Caki2 (cell line): ENCODE results near the gene NBPF12. TPM values are rescaled to one million over a fixed set of nuclear protein-coding genes. Genes with fewer than 3 reads are reported as not detected.
"Not testable (repeated sequence)": the region's sequence is repeated elsewhere in the genome, so short reads cannot be mapped to it uniquely, and the experiment has no call there.

ENCODE experiments used
- DNase-seq: peaks from one replicate; pipeline ENCODE4 v3.0.0-alpha.2; 2015; ENCODE audit warnings: low read depth
- in situ Hi-C: cut with HindIII; loops from 2 replicates; pipeline ENCODE4 v1.10.0; 2016; ENCODE audit warnings: low sequenced_read_pairs, low pct_unique_long_range_greater_than_20kb, mixed read lengths
- total RNA-seq: library from RNA; depleted of rRNA; stranded (reverse); fragments of >200 nt; shearing (Covaris generic); gene quantifications from 2 replicates; pipeline ENCODE4 v1.2.3, GENCODE V29; 2014; ENCODE audit warnings: low replicate concordance; rRNA removed

The NBPF12 gene, protein sequence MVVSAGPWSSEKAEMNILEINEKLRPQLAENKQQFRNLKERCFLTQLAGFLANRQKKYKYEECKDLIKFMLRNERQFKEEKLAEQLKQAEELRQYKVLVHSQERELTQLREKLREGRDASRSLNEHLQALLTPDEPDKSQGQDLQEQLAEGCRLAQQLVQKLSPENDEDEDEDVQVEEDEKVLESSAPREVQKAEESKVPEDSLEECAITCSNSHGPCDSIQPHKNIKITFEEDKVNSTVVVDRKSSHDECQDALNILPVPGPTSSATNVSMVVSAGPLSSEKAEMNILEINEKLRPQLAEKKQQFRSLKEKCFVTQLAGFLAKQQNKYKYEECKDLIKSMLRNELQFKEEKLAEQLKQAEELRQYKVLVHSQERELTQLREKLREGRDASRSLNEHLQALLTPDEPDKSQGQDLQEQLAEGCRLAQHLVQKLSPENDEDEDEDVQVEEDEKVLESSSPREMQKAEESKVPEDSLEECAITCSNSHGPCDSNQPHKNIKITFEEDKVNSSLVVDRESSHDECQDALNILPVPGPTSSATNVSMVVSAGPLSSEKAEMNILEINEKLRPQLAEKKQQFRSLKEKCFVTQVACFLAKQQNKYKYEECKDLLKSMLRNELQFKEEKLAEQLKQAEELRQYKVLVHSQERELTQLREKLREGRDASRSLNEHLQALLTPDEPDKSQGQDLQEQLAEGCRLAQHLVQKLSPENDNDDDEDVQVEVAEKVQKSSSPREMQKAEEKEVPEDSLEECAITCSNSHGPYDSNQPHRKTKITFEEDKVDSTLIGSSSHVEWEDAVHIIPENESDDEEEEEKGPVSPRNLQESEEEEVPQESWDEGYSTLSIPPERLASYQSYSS (N-terminal part only)
- 1.4 and 3.0 TPM in 2 replicates for total RNA-seq

GRCh38 chr1:146938242-146938902 lies at the start of gene NBPF12:
NBPF12 (plus strand) TSS chr1:146938324; CDS start chr1:146960144, 21,820 bp downstream.
- peak; percentile 87 for DNase-seq
- in situ Hi-C loops: not testable (repeated sequence)

DNA sequence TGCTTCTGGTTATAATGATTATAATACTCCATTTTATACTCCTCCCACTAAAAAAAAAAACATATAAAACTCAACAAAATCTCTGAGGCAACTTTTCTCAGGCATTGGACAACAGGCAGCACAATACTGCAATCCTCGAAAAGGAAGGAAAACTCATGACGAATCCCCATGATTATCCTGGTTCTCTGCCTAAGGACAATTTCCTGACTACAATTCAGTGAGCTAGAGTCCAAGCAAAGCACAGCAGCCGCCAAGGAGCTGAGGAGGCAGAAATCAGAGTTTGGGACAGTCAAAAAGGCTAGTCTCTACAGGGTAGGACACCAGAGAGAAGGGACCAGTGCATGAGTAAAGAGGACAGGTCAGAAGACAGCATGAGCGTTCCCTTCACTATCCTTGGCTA lies 46.8 kb upstream of the NBPF12 start:
- DNase-seq, in situ Hi-C loops: not testable (repeated sequence)

- in situ Hi-C loops, DNase-seq: not testable (repeated sequence)
Observed at GRCh38 chr1:146892331-146892730, 45.8 kb upstream of the NBPF12 start.

GRCh38 chr1:146907565-146908261 lies 30.4 kb upstream of the NBPF12 start:
- in situ Hi-C loops, DNase-seq: not testable (repeated sequence)

DNA sequence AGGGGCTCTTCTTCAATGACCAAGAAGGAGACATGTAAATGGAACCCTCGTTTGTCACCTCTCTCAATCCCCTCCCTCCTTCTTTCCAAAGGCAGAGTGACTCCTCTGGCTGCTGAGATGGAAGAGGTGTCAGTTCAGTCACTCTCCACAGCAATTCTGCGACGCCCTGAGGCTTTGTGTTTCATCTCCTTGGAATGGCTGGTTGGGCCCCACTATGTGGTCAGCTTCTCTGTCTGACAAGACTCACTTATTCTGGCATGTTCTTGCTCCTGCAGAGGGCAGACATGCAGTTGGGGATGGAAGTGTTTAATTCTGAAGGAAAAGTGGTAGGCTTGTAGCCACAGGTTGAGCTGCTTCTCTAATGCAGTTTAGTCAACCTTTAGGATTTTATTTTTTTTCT lies 25.1 kb upstream of the NBPF12 start:
- in situ Hi-C loops: not testable (repeated sequence)
- peak; percentile 8 for DNase-seq

- DNase-seq, in situ Hi-C loops: not testable (repeated sequence)
Observed at GRCh38 chr1:146920811-146921210, 17.3 kb upstream of the NBPF12 start.

GRCh38 chr1:146922614-146923013 lies 15.5 kb upstream of the NBPF12 start:
- DNase-seq, in situ Hi-C loops: not testable (repeated sequence)

- in situ Hi-C loops, DNase-seq: not testable (repeated sequence)
Observed at GRCh38 chr1:146924106-146924505, 14.0 kb upstream of the NBPF12 start.

GRCh38 chr1:146926413-146926812 lies 11.7 kb upstream of the NBPF12 start:
- DNase-seq, in situ Hi-C loops: not testable (repeated sequence)

- DNase-seq, in situ Hi-C loops: not testable (repeated sequence)
Observed at GRCh38 chr1:146930225-146930624, 7.9 kb upstream of the NBPF12 start.

GRCh38 chr1:146934390-146935223 lies 3.5 kb upstream of the NBPF12 start:
- in situ Hi-C loops, DNase-seq: not testable (repeated sequence)

DNA sequence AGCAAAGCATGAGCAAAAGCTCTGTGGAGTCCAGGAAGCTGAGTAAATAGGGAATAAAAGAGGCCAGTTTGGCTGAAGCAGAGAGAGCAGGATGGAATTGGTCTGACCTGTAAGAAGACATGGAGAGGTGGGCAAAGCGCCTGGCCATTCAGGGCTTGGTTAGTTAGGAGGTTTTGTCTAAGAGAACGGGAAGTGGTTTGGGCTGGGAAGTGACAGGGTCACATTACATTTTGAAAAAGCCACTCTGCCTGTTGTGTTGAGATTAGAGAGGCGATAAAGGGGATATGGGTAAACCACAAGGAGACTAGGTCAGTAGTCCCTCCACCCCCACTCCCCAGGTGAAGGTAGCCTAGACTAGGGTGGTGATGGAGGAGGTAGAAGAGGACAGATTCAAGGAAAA lies 662 bp upstream of the NBPF12 start:
- in situ Hi-C loops, DNase-seq: not testable (repeated sequence)

- peak; percentile 29 for DNase-seq
- in situ Hi-C loops: not testable (repeated sequence)
Observed at GRCh38 chr1:146938927-146939786, 1.0 kb downstream of the NBPF12 start.

- DNase-seq, in situ Hi-C loops: not testable (repeated sequence)
Observed at GRCh38 chr1:146940293-146940692, 2.2 kb downstream of the NBPF12 start.

GRCh38 chr1:146943342-146943886 lies 5.3 kb downstream of the NBPF12 start:
- DNase-seq, in situ Hi-C loops: not testable (repeated sequence)

- DNase-seq, in situ Hi-C loops: not testable (repeated sequence)
Observed at GRCh38 chr1:146948127-146948526, 10.0 kb downstream of the NBPF12 start.
